Measurements from ENCODE around the gene PBX3. TPM values are rescaled to one million over a fixed set of nuclear protein-coding genes. Genes with fewer than 3 reads are reported as not detected.

The PBX3 gene
- total RNA-seq, 1 donor from 2014 or later = 4.6 TPM

- no peak for DNase-seq (ENCODE audit: low read depth in 2 of 2)
These were observed 116.8 kb downstream of the PBX3 start for GRCh38 chr9:125863923-125864322.

- DNase-seq (ENCODE audit: low read depth in 2 of 2) = peak; percentile 76 to 90
These were observed 120.7 kb downstream of the PBX3 start for GRCh38 chr9:125867751-125868415.

GRCh38 chr9:125878164-125878631, 131.0 kb downstream of the PBX3 start:
- no peak for DNase-seq (ENCODE audit: low read depth in 2 of 2)

DNA sequence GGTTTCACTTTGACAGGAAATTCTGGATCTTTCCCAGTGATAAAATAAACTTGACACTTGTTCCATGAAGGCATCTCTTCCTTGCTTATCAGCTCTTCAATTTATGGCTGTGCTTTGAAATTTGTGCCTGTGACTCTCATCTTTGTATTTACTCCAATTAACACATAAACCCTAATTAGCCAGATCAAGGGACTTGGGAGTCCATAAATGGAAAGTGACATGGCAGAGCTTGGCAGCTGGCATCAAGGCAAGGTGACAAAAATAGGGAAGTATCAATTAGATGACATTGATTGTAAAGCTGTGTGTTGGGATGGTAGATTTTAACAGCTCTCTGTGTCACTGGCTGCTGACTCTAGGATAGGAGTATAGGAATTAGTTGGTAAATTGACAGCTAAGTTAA, 133.9 kb downstream of the PBX3 start:
- no peak for DNase-seq (ENCODE audit: low read depth in 2 of 2)

- DNase-seq (ENCODE audit: low read depth in 2 of 2) = no peak
These were observed 136.5 kb downstream of the PBX3 start for GRCh38 chr9:125883565-125884217.

DNA sequence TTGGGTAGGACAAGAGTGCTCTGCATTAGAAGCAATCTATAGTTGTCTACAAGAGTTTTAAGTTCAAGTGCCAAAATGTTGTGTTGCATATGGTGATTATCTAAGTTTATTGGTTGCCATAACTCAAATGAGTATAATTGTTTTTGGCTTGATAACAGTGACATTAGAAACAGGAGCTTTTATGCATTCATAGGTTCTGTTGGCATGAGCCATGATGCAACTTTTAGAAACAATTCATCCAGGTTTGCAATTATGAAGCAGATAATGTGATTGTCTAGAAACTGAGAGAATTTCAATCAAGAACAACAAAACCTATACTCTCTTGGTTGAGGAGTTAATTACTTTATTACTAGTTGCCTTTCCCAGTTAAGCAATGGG, 137.0 kb downstream of the PBX3 start:
- DNase-seq (ENCODE audit: low read depth in 2 of 2) = no peak

GRCh38 chr9:125885405-125886034, 138.3 kb downstream of the PBX3 start:
- DNase-seq (ENCODE audit: low read depth in 2 of 2) = no peak

DNA sequence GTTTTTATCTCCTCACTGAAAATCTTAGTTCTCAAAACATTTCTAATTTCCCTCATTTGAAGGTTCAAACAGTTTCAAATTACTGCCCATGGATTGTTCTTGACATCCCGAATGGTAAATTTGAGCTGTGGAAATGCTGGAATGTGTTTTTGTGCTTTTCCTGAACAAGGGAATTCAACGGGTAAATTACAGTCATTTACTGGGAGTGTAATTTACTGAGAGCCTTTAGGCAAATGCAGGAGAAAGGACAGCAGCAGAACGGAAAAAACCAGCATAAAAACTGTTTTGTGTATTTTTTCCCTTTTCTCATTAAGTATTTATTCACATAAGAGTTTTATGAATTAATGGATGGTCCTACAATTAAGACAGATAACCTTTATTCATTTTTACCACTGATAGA, 139.2 kb downstream of the PBX3 start:
- DNase-seq (ENCODE audit: low read depth in 2 of 2) = no peak

DNA sequence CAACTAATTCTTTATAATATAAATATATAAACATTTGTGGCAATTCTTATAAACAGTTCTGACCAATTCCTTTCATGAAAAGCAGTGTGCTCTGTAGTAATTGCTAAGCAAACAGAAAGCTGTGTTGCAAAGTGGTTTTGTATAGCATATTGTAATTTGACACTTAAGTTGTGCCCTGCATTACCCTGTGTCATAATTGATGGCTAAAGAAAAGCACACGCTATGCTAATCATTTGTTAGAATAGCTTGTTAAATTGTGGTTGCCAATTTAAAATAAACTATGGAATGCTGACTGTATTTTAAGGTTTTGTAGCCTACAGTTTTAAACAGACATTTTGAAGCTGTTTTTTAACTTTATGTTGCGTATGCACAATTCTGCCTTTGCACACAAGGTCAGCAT, 140.0 kb downstream of the PBX3 start:
- no peak for DNase-seq (ENCODE audit: low read depth in 2 of 2)

GRCh38 chr9:125888211-125888610, 141.0 kb downstream of the PBX3 start:
- DNase-seq (ENCODE audit: low read depth in 2 of 2) = no peak

DNA sequence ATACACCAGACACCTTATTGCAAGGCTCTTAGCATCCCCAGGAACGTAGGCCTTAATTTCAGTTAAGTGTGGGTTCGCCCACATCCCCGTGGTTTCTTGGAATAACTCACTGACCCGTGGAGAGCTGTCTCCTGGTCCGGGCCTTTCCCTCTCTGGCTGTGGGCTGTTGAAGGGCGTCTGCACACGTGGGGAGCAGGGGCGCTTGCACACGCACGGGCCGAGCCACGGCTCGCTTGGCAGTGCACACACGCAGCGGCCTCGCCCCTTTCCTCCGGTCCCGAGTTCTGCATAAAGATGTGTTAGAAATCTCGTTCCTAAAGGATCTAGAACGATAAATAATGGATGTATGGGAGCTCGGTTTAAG, 141.9 kb downstream of the PBX3 start:
- DNase-seq (ENCODE audit: low read depth in 2 of 2) = no peak

DNA sequence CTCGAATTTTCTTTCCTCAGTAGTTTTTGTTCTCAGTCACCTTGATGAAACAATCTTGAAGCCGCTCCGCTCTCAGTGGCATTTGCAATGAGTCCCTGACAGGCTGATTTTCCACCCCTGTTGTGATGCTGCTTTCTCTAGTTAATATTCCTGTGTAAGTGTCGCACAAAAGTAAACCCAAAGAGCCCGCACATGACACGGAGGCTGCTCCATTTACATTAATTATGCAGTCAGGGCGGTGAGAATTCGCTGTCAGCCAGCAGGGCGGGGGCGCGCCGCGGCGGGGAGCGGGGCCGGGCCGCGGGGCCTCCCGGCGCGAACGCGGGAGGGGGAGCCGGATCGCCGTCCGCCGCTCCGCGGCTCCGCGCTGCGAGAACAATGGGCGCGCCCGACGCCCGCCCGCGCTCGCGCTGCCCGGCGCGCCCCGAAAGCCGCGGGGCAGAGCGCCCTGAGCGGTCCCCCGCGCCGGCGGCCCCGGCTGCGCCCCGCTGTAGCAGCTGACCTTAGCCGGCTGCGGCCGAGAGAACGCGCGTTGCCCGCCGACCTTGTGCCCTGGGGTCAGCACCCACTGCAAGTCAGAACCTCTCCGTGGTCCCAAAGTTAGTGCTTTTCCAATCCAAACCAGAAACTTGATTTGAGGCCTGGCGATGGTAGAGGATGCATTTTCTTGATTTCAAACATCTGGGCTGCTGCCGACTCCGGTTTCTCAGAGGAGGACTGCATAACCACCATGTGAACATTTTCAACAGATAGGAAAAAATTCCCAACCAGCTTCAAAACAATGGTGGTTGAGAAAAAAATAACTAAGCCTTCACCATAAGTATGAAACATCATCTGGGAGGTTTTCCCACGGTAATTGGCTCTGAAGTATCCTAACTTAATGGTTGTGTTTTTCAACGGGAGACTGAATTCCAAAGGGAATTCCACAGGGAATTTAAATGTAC, 142.6 kb downstream of the PBX3 start:
- peak in 1 of 2 donors; percentile 50 for DNase-seq (ENCODE audit: low read depth in 2 of 2)

DNA sequence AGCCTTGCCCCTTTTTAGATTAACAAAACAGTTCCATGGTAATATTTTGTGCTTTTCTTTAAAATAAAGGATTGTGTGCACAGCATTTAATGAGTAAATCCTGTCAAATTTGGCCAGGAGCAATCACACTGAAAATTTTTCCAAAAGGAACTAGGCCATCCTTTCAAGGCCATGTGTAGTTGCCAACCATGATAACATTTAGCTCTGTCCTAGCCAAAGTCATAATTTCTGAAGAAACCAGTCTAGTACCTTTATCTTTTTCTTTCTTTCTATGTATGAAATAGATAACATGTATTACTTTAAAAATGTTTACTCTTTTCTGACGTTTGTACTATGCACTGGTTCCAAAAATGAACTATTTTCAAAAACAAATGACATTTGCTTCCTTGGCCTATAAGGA, 143.7 kb downstream of the PBX3 start:
- DNase-seq (ENCODE audit: low read depth in 2 of 2) = no peak

GRCh38 chr9:125893277-125893676, 146.1 kb downstream of the PBX3 start:
- DNase-seq (ENCODE audit: low read depth in 2 of 2) = no peak

- DNase-seq (ENCODE audit: low read depth in 2 of 2) = no peak
These were observed 147.4 kb downstream of the PBX3 start for GRCh38 chr9:125894566-125894965.

DNA sequence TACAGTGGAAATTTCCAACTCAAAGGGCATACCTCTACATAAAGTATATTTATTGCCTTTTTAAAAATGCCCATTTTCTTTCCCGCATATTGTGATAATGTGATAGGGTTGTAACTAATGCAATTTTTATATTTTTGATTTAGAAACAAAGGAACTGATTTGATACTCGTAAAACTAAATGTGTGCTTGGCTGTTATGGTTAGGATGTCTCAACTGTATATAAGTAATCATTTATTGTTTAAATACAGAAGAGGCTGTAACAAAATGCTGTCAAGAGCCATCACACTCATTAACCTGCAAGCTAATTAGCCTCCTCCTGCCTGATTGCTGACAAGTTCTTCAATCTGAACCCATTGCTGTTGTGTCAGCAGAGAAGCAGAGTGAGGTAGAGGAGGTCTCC, 149.2 kb downstream of the PBX3 start:
- no peak for DNase-seq (ENCODE audit: low read depth in 2 of 2)

- no peak for DNase-seq (ENCODE audit: low read depth in 2 of 2)
These were observed 149.8 kb downstream of the PBX3 start for GRCh38 chr9:125896964-125897363.

GRCh38 chr9:125897481-125897880, 150.3 kb downstream of the PBX3 start:
- no peak for DNase-seq (ENCODE audit: low read depth in 2 of 2)

- peak in 1 of 2 donors; percentile 27 for DNase-seq (ENCODE audit: low read depth in 2 of 2)
These were observed 155.0 kb downstream of the PBX3 start for GRCh38 chr9:125902214-125902613.

GRCh38 chr9:125902831-125903512, 155.8 kb downstream of the PBX3 start:
- no peak for DNase-seq (ENCODE audit: low read depth in 2 of 2)

GRCh38 chr9:125904155-125904851, 157.1 kb downstream of the PBX3 start:
- DNase-seq (ENCODE audit: low read depth in 2 of 2) = peak in 1 of 2 donors; percentile 7
